K562 treated with DMSO at 1 percent for 24 hours (cell line): ENCODE results near the gene TREM1. TPM values are rescaled to one million over a fixed set of nuclear protein-coding genes. Genes with fewer than 3 reads are reported as not detected.

Source experiments
- total RNA-seq: library from RNA; unstranded; fragments of 300-600 nt; gene quantifications from 2 replicates; pipeline ENCODE4 v1.2.3, GENCODE V29; 2022; ENCODE audit warnings: low read depth; ENCODE audit not compliant: insufficient read depth

The TREM1 gene
- total RNA-seq: not detected in 2 replicates

DNA sequence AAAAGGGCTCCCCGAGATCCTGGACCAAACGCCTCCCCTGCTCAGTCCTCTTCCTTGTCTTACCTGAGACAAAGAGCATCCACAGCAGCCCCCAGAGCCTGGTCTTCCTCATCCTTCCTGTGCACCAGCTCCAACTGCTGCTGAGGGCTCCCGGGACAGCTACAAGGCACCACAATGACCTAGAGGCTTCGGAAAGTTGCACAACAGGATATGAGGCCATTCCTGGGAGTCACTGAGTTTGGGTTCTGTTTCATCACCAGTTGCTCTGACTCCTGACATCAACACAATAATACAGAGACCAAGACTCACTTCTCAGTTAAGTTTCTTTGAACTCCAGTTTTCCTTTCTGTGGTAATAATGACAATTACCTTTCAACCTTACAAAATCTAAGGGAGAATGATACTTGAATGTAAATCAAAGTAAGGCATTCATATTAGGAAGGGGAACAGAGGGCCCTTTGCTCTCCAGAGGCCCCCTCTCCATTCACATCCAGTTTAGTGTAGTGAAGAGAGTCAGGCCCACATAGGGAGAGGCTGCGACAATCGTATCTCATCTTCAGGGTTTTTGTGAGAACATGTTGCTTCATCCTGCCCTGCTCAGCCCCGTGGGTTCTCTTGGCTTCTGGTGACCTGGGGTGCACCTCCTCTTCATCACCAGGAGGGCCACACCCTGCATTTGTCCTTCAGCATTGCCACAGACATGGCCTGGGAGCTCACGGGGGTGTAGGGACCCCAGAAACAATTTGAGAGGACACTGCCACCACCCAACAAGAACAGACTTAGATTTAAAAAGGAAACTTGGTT, at the start of gene TREM1:
Gene TREM1, minus strand, starts transcription at position 139 of the 803 bp plus-strand sequence. Its CDS starts 27 bp downstream, at position 112.

GRCh38 chr6:41335296-41335695, 48.8 kb upstream of the TREM1 start, which contains the start of gene NCR2:
NCR2 (plus strand) TSS chr6:41335608; CDS start chr6:41335877, 269 bp downstream.

GRCh38 chr6:41228096-41228495, 58.4 kb downstream of the TREM1 start, which contains the start of gene TREML4:
TREML4 (plus strand) TSS chr6:41228349; CDS start chr6:41228428, 79 bp downstream.

Other genes with a start within 250 kb of the TREM1 start
- gene UNC5CL, start 247.5 kb downstream of the TREM1 start, total RNA-seq: 1.8 and 1.9 TPM in 2 replicates
- not detected in 2 replicates for gene TSPO2, start 244.2 kb downstream of the TREM1 start, total RNA-seq
- gene APOBEC2, start 233.5 kb downstream of the TREM1 start, total RNA-seq: not detected in 2 replicates
- gene OARD1, start 214.3 kb downstream of the TREM1 start, total RNA-seq: 25.2 and 26.1 TPM in 2 replicates
- gene NFYA, start 213.7 kb downstream of the TREM1 start, total RNA-seq: 14.2 and 20.0 TPM in 2 replicates
- not detected in 2 replicates for gene TREML1, start 132.3 kb downstream of the TREM1 start, total RNA-seq
- gene TREM2, start 123.6 kb downstream of the TREM1 start, total RNA-seq: not detected in 2 replicates
- gene TREML2, start 85.5 kb downstream of the TREM1 start, total RNA-seq: 1.9 TPM in 2 replicates
- gene TREML4, start 58.3 kb downstream of the TREM1 start, total RNA-seq: not detected in 2 replicates
- gene NCR2, start 48.9 kb upstream of the TREM1 start, total RNA-seq: not detected in 2 replicates